RPMI8226 (cell line): Measurements from ENCODE around the gene ZDHHC8.

Source experiments
- DNase-seq: peaks from one replicate; pipeline ENCODE4 v3.0.0-alpha.2; 2015

Gene ZDHHC8

DNA sequence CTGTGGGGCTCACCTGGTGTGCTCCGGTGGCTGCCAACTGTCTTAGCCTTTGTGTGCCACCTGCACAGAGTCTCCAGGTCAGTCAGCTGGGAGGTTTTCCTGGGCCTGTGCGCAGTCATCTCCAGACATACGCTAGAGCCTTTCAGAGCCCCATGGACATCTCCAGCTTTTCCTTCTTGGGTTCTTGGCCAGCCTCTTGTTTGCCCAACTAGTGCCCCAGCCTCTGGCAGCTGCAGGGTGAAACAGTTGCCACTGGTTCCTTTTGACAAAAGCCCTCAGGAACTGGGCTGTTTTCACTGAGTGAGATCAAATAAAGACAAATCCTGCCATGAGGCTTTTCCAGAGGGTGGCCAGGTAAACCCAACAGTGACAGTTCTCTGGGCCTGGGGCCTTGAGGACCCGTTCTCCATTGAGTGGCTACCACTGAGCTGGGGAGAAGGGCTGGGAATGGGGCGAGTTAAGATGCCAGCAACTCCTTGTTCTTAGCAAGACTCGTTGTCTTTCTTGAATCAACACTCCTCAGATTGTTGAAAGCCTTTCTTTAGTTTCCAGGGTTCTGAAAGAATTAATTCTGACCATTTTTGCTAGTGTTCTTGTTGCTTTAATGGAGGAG lies 32.4 kb upstream of the ZDHHC8 start:
- DNase-seq = no peak

DNA sequence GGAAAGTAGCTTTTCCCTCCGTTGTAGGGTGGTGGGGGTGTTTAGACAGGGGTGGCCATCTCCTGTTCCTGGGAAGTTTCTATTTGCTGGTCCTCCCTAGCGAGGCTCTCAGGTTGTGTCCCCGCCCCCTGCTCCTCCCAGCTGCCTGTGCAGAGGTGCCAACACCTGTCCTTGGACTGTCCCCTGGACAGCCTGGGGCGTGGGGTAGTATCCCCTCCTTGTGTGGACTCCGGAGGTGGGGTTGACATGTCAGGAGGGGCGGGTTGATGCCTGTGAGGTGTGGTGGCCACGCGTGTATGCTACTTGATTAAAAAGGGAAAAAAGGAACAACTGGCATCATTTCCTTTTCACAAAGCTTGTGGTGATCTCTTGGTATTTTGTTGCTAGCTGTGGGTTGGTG lies 30.0 kb upstream of the ZDHHC8 start:
- no peak for DNase-seq

DNA sequence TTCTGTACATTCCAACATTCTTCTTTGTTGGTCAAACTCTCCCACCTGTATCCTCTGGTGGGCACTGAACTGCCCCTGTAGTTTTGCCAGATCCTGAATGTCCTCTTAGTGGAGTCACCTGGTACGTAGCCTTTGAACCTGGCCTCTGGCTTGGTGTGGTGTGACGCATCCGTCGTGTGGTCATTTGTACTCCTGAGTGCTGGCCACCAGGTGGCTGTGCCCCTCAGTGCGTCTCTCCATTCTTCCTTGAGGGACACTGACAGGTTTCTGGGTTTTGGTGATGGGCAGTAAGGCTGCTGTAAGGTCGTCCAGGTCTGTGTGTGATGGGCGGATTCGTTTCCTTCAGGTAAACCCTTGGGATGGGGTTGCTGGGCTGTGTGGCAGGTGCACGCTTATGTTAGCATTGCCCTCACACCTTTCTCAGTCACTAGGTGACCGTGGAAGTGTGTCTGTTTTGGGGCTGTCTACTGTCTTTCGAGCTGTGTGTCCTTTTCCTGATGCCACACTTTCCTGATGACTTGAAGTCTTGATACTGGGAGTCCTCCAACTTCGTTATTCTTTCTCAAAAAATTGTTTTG lies 29.3 kb upstream of the ZDHHC8 start:
- no peak for DNase-seq

DNA sequence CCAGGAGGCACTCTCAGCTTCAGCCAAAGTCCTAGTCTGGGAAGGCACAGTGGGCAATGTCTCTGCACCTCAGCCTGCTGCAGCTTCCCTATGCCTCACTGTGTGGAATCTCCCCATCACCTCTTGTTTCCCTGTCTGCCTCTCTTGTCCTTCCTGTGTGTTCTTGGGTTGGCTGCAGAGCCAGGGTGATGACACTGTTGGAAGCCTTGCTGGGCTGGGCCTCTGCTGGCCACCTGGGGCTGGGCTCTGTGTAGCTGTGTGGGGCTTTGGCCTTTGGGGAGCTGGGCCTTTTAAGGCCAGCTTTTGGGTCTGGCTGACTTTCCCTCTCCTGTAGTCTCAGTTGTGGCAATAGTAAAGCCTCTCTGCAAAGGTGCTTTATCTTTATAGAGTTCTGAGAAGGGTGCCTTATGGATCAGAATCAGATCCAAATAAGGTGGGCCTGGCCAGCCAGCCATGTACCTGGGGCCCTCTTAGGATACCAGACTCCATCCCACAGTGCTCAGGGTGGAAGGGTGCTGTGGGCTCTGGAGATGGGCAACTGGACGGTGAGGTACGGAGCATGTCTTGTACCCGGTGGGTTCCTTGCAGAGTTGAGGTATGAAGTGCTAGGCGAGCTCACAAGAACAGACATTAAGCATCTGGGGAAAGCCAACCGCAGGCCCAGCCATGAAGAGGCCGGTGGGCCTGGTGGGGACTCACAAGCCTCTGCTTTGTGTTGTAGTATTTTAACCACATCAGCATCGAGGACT lies 26.0 kb upstream of the ZDHHC8 start:
- no peak for DNase-seq

DNA sequence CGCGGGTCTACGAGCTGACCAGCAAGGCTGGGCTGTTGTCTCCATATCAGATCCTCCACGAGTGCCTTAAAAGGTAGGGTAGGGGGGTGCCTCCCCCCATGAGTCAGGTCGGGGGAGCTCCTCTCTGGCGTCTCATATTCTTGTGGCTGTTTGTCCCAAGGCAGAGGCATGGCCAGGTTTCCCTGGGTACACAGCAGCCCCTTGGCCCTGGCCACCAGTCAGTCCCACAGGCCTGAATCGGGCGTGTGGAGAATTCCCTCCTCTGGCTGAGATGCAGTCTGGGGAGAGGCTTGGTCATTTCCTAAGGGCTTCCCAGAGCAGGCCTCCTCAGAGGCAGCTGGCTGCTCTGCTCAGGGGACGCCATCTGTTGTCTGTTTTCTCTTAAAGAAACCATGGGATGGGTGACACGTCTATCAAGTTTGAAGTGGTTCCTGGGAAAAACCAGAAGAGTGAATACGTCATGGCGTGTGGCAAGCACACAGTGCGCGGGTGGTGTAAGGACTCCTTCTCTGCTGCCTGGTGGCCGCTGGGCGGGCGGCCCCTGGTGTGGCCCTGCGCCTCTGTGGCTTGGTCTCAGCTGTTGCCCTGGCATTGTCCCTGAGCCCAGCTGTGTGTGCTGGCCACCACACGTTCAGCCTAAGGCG lies 25.3 kb upstream of the ZDHHC8 start:
- DNase-seq = no peak

GRCh38 chr22:20106849-20107237 lies 24.8 kb upstream of the ZDHHC8 start:
- DNase-seq = no peak

GRCh38 chr22:20107471-20107901 lies 24.1 kb upstream of the ZDHHC8 start:
- DNase-seq = no peak

DNA sequence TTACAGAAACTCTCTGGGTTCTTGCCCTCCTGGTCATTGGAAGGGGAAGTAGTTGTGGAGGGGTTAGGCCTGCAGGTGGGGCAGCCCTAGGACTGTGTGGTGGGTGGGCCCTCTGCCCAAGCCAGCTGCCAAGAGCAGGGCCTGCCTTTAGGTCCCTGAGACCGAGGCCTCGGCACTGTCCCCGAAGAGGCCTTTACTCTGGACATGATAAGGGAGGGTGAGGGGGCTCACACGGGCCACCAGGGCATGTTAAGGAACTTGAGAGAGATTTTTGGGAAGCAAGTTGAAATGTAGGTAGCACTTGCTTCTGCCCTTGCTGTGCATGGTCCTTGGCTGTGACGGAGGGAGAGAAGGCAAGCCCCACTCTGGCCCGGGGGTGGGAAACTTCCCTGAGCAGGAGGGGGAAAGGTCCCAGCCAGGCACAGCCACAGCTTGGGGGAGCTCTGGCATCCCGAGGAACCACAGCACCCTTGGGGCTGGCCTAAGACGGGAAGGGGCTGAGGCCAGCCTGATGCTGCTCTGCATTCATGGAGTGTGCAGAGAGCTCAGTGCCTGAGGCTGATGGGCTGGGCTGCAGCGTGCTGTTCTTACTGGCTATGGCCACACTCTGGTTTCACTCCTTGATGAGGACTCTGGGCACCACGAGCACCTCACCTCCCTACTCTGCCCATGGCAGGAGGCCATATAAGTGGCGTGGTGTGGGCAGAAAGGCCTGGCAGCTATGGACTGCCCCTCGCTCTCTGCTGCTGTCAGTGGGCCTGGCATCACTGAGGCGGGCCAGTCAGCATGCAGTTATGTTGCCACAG lies 23.4 kb upstream of the ZDHHC8 start:
- DNase-seq = no peak

DNA sequence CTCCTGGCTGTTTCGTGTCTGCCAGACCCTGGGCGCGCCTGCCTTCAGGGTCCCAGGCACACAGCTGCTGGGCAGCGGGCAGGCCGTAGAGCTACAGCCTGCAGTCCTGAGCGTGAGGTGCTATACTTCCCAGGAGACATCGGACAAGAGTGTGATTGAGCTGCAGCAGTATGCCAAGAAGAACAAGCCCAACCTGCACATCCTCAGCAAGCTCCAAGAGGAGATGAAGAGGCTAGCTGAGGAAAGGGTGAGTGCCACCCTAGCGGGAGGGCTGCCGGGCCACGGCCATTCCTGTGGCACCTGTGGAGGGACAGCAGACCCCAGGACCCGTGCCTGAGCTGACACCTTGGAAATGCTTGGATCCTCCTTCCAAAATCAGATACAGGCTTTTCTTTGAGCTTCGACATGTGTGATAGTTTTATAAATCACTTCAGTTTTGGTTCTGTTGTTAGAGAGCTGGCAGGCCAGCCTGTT lies 22.8 kb upstream of the ZDHHC8 start:
- no peak for DNase-seq

GRCh38 chr22:20109411-20110358 lies 21.9 kb upstream of the ZDHHC8 start:
- no peak for DNase-seq

GRCh38 chr22:20110359-20110985 lies 21.1 kb upstream of the ZDHHC8 start:
- no peak for DNase-seq

- no peak for DNase-seq
Observed at GRCh38 chr22:20111045-20111688, 20.4 kb upstream of the ZDHHC8 start.

GRCh38 chr22:20111689-20112622 lies 19.6 kb upstream of the ZDHHC8 start:
- no peak for DNase-seq

- no peak for DNase-seq
Observed at GRCh38 chr22:20112623-20113511, 18.7 kb upstream of the ZDHHC8 start.

GRCh38 chr22:20113551-20114310 lies 17.9 kb upstream of the ZDHHC8 start:
- DNase-seq = no peak

- no peak for DNase-seq
Observed at GRCh38 chr22:20114506-20115475, 16.8 kb upstream of the ZDHHC8 start.
